Fibroblast of lung (primary cell): ENCODE results near the gene KRTAP5-7. TPM values are rescaled to one million over a fixed set of nuclear protein-coding genes. Genes with fewer than 3 reads are reported as not detected.
"Not testable (repeated sequence)": the region's sequence is repeated elsewhere in the genome, so short reads cannot be mapped to it uniquely, and the experiment has no call there.

Experiments used
- DNase-seq, 2 donors: peaks; one replicate each; pipeline versions ENCODE4 v3.0.0 to v3.0.0-alpha.2; 2010; ENCODE audit warnings: low read depth in 2 of 2
- H2AFZ ChIP-seq: 2 replicates; pipeline ENCODE4 v1.5.1; 2012; ENCODE audit warnings: low read length, control low read depth, inconsistent platforms
- H3K27ac ChIP-seq: 2 replicates; pipeline ENCODE4 v1.5.1; 2011; ENCODE audit warnings: low read length, control low read depth; ENCODE audit not compliant: insufficient read depth
- H3K27me3 ChIP-seq: 2 replicates; pipeline ENCODE4 v1.5.1; 2011; ENCODE audit warnings: mild to moderate bottlenecking, low read length; ENCODE audit not compliant: control insufficient read depth, insufficient read depth
- H3K36me3 ChIP-seq: 2 replicates; pipeline ENCODE4 v1.5.1; 2011; ENCODE audit warnings: low read length; ENCODE audit not compliant: control insufficient read depth, insufficient read depth
- H3K4me1 ChIP-seq: 2 replicates; pipeline ENCODE4 v1.5.1; 2011; ENCODE audit warnings: low read length; ENCODE audit not compliant: control insufficient read depth, insufficient read depth; ENCODE audit errors: extremely low read depth
- H3K4me2 ChIP-seq: 2 replicates; pipeline ENCODE4 v1.5.1; 2011; ENCODE audit warnings: low read length, control low read depth; ENCODE audit not compliant: insufficient read depth; ENCODE audit errors: extremely low read depth
- H3K4me3 ChIP-seq, 4 experiments: fragments of 200-600 bp in 1 of 4; sonication (generic) in 1 of 4; replicated peaks in 1 of 4; 2 replicates each; pipeline ENCODE4 v1.5.1; 2011 to 2016; ENCODE audit warnings: low read length in 4 of 4, low read depth in 3 of 4, mild to moderate bottlenecking in 3 of 4, control low read depth in 2 of 4, inconsistent platforms in 1 of 4, mixed read lengths in 1 of 4; ENCODE audit not compliant: insufficient read depth in 1 of 4; ENCODE audit errors: control extremely low read depth in 1 of 4
- H3K79me2 ChIP-seq: 2 replicates; pipeline ENCODE4 v1.5.1; 2012; ENCODE audit warnings: mild to moderate bottlenecking, low read length, inconsistent platforms; ENCODE audit not compliant: control insufficient read depth, insufficient read depth
- H3K9ac ChIP-seq: 2 replicates; pipeline ENCODE4 v1.5.1; 2011; ENCODE audit warnings: mild to moderate bottlenecking, low read length, control low read depth; ENCODE audit not compliant: insufficient read depth
- H3K9me3 ChIP-seq: 2 replicates; pipeline ENCODE4 v1.5.1; 2012; ENCODE audit warnings: low read depth, low read length; ENCODE audit not compliant: control insufficient read depth, insufficient read depth
- H4K20me1 ChIP-seq: 2 replicates; pipeline ENCODE4 v1.5.1; 2011; ENCODE audit warnings: low read length; ENCODE audit not compliant: control insufficient read depth, insufficient read depth; ENCODE audit errors: extremely low read depth
- CTCF ChIP-seq, 2 donors: IDR thresholded peaks in 1 of 2; conservative IDR thresholded peaks in 1 of 2; 1 replicate in 1 of 2; 2 replicates in 1 of 2; pipeline ENCODE4 v1.5.1; 2011 to 2012; ENCODE audit warnings: low read length in 2 of 2, control low read depth in 1 of 2, inconsistent platforms in 1 of 2, low read depth in 1 of 2, mild to moderate bottlenecking in 1 of 2
- EZH2 ChIP-seq: IDR thresholded peaks from 2 replicates; pipeline ENCODE4 v1.5.1; 2012; ENCODE audit warnings: low read length, control low read depth, mild to moderate bottlenecking; ENCODE audit errors: missing control alignments
- polyA plus RNA-seq, 2 donors: library from polyadenylated mRNA; depleted of rRNA in 1 of 2; stranded (reverse) in 1 of 2; unstranded in 1 of 2; fragments of >200 nt; gene quantifications; 2 replicates each; pipeline ENCODE4 v1.2.1, GENCODE V29; 2011 to 2012; ENCODE audit warnings: missing spikeins in 1 of 2
- total RNA-seq: library from RNA; depleted of rRNA; stranded (reverse); fragments of >200 nt; gene quantifications from 2 replicates; pipeline ENCODE4 v1.2.1, GENCODE V29; 2014

The KRTAP5-7 gene
- total and polyA plus RNA-seq, 2 donors (not counting 1 experiment from before 2014, with no cell fraction given) = 0.17 TPM; not detected in 1

DNA sequence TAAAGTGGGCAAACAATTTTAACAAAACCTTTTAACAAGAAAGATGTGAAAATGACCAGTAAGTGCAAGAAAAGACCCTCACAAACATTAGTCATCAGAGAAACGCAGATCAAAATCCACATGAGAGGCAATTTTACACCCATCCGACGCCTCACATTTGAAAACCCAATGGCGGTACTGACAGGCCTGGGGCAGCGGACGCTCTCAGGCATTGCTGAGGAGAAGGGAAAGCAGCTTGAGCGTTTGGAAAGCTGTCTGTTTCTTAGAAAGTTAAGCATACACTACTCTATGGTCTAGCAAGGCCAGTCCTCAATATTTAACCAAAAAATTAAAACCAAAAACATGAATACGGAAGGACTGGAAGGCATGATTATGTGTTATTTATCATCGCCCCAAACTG, 8.8 kb downstream of the KRTAP5-7 start:
- H3K9me3 ChIP-seq = no peaks in the 10 kb centered on the region
- H3K9ac ChIP-seq = no peak overlapping the region
- no peak for TF ChIP-seq CTCF (conservative IDR thresholded peaks at IDR 0.05 in 1 of 2, IDR thresholded peaks at IDR 0.05 in 1 of 2; ENCODE audit: low read depth in 1 of 2, low read length in 2 of 2)
- TF ChIP-seq EZH2 = no peak
- no peaks in the 10 kb centered on the region for H4K20me1 ChIP-seq
- H3K4me1 ChIP-seq = no peaks in the 10 kb centered on the region
- no peak overlapping the region for H3K27ac ChIP-seq
- H2AFZ ChIP-seq = no peak overlapping the region
- H3K4me2 ChIP-seq = no peak overlapping the region
- DNase-seq = no peak
- H3K79me2 ChIP-seq = no peaks in the 10 kb centered on the region
- H3K27me3 ChIP-seq = no peaks in the 10 kb centered on the region
- H3K36me3 ChIP-seq = no peaks in the 10 kb centered on the region
- H3K4me3 ChIP-seq = no peak overlapping the region

GRCh38 chr11:71537537-71537936, 10.5 kb downstream of the KRTAP5-7 start:
- DNase-seq = no peak
- no peak for TF ChIP-seq EZH2
- TF ChIP-seq CTCF (conservative IDR thresholded peaks at IDR 0.05 in 1 of 2, IDR thresholded peaks at IDR 0.05 in 1 of 2; ENCODE audit: low read depth in 1 of 2, low read length in 2 of 2) = no peak
- Histone ChIP-seq H3K79me2 (no peaks in the 10 kb centered on the region), H3K4me3 (no peak overlapping the region), H2AFZ (no peak overlapping the region), H3K27ac (no peak overlapping the region), H4K20me1 (no peaks in the 10 kb centered on the region), H3K9ac (no peak overlapping the region), H3K4me2 (no peak overlapping the region), H3K27me3 (peaks cover 3% of the 10 kb centered on the region), H3K4me1 (no peaks in the 10 kb centered on the region), H3K36me3 (no peaks in the 10 kb centered on the region), H3K9me3 (no peaks in the 10 kb centered on the region)

DNA sequence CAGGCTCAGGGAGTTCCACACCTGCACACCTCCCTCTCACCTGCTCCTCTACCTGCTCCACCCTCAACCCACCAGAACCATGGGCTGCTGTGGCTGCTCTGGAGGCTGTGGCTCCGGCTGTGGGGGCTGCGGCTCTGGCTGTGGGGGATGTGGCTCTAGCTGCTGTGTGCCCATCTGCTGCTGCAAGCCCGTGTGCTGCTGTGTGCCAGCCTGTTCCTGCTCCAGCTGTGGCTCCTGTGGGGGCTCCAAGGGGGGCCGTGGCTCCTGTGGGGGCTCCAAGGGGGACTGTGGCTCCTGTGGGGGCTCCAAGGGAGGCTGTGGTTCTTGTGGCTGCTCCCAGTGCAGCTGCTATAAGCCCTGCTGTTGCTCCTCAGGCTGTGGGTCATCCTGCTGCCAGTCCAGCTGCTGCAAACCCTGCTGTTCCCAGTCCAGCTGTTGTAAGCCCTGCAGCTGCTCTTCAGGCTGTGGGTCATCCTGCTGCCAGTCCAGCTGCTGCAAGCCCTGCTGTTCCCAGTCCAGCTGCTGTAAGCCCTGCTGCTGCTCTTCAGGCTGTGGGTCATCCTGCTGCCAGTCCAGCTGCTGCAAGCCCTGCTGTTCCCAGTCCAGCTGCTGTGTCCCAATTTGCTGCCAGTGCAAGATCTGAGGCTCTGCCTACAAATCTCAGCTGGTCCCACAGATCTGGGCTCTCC, 11.1 kb downstream of the KRTAP5-7 start, which contains the start of gene KRTAP5-8:
TSS of gene KRTAP5-8 (plus strand) at position 49 of the 689 bp plus-strand sequence. CDS start at position 80, 31 bp downstream.
- not testable (repeated sequence) for H3K4me1 ChIP-seq, H3K9me3 ChIP-seq, H3K4me3 ChIP-seq, H3K36me3 ChIP-seq, H3K27ac ChIP-seq, H4K20me1 ChIP-seq, H3K4me2 ChIP-seq, H3K27me3 ChIP-seq, H3K79me2 ChIP-seq, H2AFZ ChIP-seq, H3K9ac ChIP-seq
- peak in 1 of 2 donors; percentile 26 for DNase-seq
